LNCaP clone FGC (cell line): Measurements from ENCODE around the gene C10orf90.

Source experiments
- DNase-seq: peaks from one replicate; pipeline ENCODE4 v3.0.0-alpha.2; 2011; ENCODE audit warnings: low read depth
- H3K4me3 ChIP-seq: 2 replicates; pipeline ENCODE4 v1.5.1; 2011; ENCODE audit warnings: mild to moderate bottlenecking, low read depth, low read length, control low read depth
- CTCF ChIP-seq: IDR thresholded peaks from 2 replicates; pipeline ENCODE4 v1.5.1; 2012; ENCODE audit warnings: mild to moderate bottlenecking; ENCODE audit not compliant: control insufficient read depth, insufficient read depth; ENCODE audit errors: extremely low read depth

C10orf90 gene

GRCh38 chr10:126468876-126469643 lies 201.4 kb downstream of the C10orf90 start:
- TF ChIP-seq CTCF = no peak
- DNase-seq = no peak
- H3K4me3 ChIP-seq = no peak overlapping the region

GRCh38 chr10:126468467-126468866 lies 202.0 kb downstream of the C10orf90 start:
- TF ChIP-seq CTCF = no peak
- no peak overlapping the region for H3K4me3 ChIP-seq
- no peak for DNase-seq

GRCh38 chr10:126465771-126466170 lies 204.7 kb downstream of the C10orf90 start:
- no peak overlapping the region for H3K4me3 ChIP-seq
- DNase-seq = no peak
- TF ChIP-seq CTCF = peak; percentile 21; the same call in 1 of the 2 replicates

- no peak overlapping the region for H3K4me3 ChIP-seq
- DNase-seq = no peak
- TF ChIP-seq CTCF = no peak
These were observed 207.2 kb downstream of the C10orf90 start for GRCh38 chr10:126463286-126463685.

- no peak for DNase-seq
- H3K4me3 ChIP-seq = no peak overlapping the region
- TF ChIP-seq CTCF = no peak
These were observed 209.1 kb downstream of the C10orf90 start for GRCh38 chr10:126461289-126461940.

- no peak overlapping the region for H3K4me3 ChIP-seq
- DNase-seq = no peak
- TF ChIP-seq CTCF = no peak
These were observed 210.5 kb downstream of the C10orf90 start for GRCh38 chr10:126459878-126460481.
